Prostate gland (tissue), 2 donors: ENCODE results near the gene STARD8.

Experiments
- POLR2A ChIP-seq: fragments of 450-650 bp; IDR thresholded peaks from one replicate; pipeline ENCODE4 v1.6.1; 2016; ENCODE audit warnings: antibody characterized with exemption, mild to moderate bottlenecking
- TF ChIP-seq, protein P1 (sequence below), 4 experiments: fragments of 200-600 bp in 2 of 4; fragments of 450-650 bp in 2 of 4; sonication (generic) in 2 of 4; IDR thresholded peaks; 1 replicate in 3 of 4; 2 replicates in 1 of 4; pipeline ENCODE4 v1.5.1; 2016 to 2019; ENCODE audit warnings: antibody characterized with exemption in 4 of 4, mild to moderate bottlenecking in 2 of 4, moderate library complexity in 2 of 4

DNA sequence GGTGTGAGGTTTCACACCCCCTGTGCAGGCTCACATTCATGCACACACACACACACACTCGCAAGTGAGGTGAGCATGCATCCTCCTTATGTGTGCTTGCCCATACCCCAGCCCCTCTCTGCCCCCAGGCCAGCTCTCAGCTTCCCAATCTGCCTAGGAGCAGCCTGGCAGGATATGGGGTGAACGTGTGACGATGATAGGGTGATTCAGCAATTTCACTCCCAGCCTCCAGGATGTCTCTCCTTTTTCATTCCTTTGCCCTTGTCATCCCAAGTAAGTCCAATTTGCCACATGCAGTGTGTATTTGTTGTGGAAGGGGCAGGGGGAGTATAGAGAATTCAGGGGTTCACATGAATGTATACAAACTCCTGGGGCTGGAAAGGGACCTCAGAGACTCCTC is 7.2 kb downstream of the STARD8 start:
- TF ChIP-seq, protein P1, sequence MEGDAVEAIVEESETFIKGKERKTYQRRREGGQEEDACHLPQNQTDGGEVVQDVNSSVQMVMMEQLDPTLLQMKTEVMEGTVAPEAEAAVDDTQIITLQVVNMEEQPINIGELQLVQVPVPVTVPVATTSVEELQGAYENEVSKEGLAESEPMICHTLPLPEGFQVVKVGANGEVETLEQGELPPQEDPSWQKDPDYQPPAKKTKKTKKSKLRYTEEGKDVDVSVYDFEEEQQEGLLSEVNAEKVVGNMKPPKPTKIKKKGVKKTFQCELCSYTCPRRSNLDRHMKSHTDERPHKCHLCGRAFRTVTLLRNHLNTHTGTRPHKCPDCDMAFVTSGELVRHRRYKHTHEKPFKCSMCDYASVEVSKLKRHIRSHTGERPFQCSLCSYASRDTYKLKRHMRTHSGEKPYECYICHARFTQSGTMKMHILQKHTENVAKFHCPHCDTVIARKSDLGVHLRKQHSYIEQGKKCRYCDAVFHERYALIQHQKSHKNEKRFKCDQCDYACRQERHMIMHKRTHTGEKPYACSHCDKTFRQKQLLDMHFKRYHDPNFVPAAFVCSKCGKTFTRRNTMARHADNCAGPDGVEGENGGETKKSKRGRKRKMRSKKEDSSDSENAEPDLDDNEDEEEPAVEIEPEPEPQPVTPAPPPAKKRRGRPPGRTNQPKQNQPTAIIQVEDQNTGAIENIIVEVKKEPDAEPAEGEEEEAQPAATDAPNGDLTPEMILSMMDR (IDR thresholded peaks at IDR 0.05), result no peak
- TF ChIP-seq POLR2A, result no peak
